ENCODE data around the gene MYT1.

GRCh38 chr20:64171211-64171610, 7.0 kb downstream of the MYT1 start:
- TF ChIP-seq CTCF (IDR thresholded peaks at IDR 0.05; ENCODE audit: low read length) (no peak), EZH2 (IDR thresholded peaks at IDR 0.05; ENCODE audit: borderline replicate concordance, low read length) (no peak)

Measured in OCI-LY1 (cell line).